Fibroblast of peridontal ligament (primary cell): ENCODE data around the gene SEC62.
"Not testable (repeated sequence)": the region's sequence is repeated elsewhere in the genome, so short reads cannot be mapped to it uniquely, and the experiment has no call there.

ENCODE experiments used
- DNase-seq: peaks from one replicate; pipeline ENCODE4 v3.0.0-alpha.2; 2010; ENCODE audit errors: extremely low read depth

Gene SEC62

GRCh38 chr3:170016057-170016456 is 49.5 kb downstream of the SEC62 start:
- no peak for DNase-seq

GRCh38 chr3:170019306-170019705 is 52.7 kb downstream of the SEC62 start:
- not testable (repeated sequence) for DNase-seq

GRCh38 chr3:170021083-170021482 is 54.5 kb downstream of the SEC62 start:
- DNase-seq, result no peak

- no peak for DNase-seq
Observed at GRCh38 chr3:170022336-170022735, 55.7 kb downstream of the SEC62 start.

- DNase-seq, result no peak
Observed at GRCh38 chr3:170023165-170023564, 56.6 kb downstream of the SEC62 start.

- DNase-seq, result no peak
Observed at GRCh38 chr3:170024581-170024980, 58.0 kb downstream of the SEC62 start.

GRCh38 chr3:170027233-170028102 is 60.9 kb downstream of the SEC62 start:
- no peak for DNase-seq

GRCh38 chr3:170033489-170033888 is 66.9 kb downstream of the SEC62 start:
- no peak for DNase-seq

GRCh38 chr3:170037463-170038433 is 71.1 kb downstream of the SEC62 start, which contains the start of gene GPR160:
Gene GPR160 (plus strand): TSS chr3:170037995. CDS start chr3:170083973, 45,978 bp downstream.
- peak; percentile 21 for DNase-seq

GRCh38 chr3:170038434-170039110 is 72.0 kb downstream of the SEC62 start:
- no peak for DNase-seq

GRCh38 chr3:170040418-170040817 is 73.8 kb downstream of the SEC62 start:
- no peak for DNase-seq

- no peak for DNase-seq
Observed at GRCh38 chr3:170043506-170043905, 76.9 kb downstream of the SEC62 start.

GRCh38 chr3:170044271-170044670 is 77.7 kb downstream of the SEC62 start:
- no peak for DNase-seq

- no peak for DNase-seq
Observed at GRCh38 chr3:170044795-170045244, 78.2 kb downstream of the SEC62 start.

- DNase-seq, result no peak
Observed at GRCh38 chr3:170046269-170047132, 79.9 kb downstream of the SEC62 start.

- no peak for DNase-seq
Observed at GRCh38 chr3:170047133-170047404, 80.5 kb downstream of the SEC62 start.
